GM18517 (cell line): ENCODE measurements around the gene RBPJL.

ENCODE experiments used
- ATAC-seq: cut with Tn5 transposase; IDR thresholded peaks from one replicate; pipeline ENCODE4 v1.9.1; 2021; ENCODE audit warnings: mild to moderate bottlenecking, moderate library complexity; ENCODE audit not compliant: unreplicated experiment

RBPJL gene

DNA sequence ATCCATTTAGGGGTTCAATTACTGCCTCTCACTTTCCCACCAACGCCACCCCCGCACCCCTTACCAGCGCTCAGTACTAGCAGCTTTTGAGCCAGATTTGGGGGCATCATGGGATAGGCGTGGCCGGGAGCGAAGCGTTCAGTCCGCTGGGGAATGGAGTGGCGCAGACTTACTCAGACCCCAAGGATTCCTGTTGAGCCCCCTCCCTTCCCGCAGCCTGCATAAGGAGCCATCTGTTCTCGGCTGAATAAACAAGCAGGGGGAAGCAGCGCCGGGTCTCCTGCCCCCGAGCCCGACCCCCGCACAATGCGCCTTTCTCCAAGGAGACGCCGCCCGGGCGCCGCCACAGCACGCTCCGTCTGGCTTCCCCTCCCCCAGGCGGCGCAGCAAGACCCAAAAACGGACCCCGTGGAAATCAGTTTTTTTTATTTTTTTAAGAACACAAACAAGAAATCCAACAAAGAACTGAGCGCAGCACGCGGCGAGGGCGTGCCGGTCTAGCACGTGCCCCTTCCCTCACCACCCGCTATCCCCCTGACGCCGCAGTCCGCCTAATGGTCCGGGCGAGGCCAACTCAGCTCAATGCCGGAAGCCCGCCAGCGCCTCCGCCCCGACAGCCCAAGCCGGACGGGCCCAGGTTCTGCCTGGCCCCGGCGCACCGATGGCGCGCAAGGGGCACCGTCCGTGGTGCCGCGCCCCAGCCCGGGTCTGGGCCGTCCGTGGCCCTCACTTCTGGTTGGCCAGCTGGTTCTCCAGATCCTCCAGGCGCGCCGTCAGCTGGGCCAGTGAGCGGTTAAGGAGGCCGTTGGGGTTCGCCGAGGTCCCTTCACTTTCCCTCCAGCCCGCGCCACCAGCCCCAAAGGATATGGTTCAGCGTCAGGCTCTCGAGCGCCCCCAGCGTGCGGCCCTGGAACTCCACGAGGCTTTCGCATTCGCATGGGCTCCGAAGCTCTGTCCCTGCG lies 13.3 kb upstream of the RBPJL start:
- no peak for ATAC-seq

DNA sequence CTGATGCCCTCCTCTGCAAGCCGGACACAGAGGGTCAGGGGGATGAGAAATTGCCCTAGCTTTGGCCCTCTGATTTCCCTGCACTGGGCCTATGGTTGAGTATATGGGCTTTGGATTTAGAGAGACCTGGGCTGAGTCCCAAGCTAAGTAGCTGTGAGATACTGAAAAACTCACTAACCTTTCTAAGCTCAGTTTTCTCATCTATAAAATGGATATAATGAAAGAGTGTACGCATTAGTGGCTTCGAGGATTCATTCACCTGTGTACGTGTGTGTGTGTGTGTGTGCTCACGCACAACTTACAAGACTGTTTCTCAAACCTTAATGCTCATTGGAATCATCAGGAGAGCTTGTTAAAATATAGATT lies 12.7 kb upstream of the RBPJL start:
- ATAC-seq, result no peak

DNA sequence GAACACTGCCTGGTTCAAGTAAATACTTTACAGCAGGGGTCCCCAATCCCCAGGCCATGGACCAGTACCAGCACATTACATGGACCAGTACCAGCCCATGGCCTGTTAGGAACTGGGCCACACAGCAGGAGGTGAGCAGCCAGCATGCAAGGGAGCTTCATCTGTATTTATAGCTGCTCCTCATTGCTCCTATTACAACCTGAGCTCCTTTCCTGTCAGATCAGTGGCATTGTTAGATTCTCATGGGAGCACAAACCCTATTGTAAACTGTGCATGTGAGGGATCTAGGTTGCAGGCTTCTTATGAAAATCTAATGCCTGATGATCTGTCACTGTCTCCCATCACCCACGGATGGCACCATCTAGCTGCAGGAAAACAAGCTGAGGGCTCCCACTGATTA lies 12.0 kb upstream of the RBPJL start:
- ATAC-seq, result no peak

DNA sequence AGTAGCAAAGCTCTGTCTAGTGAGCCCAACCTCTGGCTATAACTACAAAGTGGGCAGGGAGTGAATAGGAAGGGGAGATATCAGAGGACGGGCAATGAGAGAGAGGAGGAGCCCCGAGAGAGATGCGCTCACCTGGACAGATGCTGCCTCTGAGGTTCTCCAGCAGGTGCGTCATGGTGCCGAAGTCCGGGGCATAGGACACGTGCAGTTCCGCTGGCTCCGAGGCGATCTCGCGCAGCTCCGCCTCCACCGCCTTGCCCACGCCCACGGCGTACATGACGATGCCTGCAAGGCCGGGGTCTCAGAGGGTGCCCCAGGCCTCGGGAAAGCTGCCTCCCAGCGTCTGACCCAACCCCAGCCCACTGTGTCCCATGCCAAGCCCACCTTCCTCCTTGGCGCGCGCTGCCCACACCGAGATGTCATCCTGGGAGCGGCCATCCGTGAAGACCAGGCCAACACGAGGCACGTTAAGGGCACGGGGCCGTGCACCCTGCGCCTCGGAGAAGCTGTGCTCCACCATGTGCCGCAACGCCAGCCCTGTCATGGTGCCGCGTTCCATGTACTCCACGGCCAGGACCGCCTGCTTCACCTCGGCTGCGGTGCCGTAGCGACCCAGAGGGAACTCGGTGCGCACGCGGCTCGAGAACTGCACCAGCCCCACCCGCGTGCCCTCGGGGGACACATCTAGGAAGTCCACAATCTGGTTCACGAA lies 8.7 kb upstream of the RBPJL start:
- no peak for ATAC-seq

DNA sequence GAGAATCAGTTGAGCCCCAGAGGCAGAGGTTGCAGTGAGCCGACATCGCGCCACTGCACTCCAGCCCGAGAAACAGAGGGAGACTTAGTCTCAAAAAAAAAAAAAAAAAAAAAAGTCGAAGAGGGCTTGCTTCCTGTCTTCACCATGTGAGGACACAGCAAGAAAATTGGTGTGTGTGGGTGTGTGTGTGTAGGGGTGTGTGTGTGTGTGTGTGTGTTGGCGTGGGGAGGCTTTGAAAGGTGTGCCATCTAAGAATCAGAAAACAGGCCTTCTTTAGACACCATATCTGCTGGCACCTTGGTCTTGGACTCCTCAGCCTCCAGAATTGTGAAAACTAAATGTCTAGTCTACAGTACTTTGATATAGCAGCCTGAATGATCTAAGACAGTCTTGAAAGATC lies 6.9 kb upstream of the RBPJL start:
- ATAC-seq, result no peak

DNA sequence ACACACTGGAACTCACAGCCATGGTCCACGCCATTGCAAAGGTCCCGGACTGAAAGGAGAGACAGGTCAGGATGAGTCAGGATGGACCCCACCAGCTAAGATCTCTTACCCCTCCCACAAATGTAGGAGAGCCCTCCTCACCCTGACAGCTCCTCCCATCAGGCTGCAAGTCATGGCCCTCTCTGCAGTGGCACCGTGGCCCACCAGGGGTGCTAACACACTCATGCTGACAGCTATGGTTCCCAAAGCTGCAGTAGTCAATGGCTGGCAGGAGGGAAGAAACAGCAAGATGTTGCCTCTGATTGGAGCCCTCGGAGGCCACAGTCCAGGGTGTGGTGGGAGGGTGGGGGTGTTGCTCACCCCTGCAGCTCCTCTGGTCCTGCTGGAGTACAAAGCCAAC lies 5.7 kb upstream of the RBPJL start:
- ATAC-seq, result no peak

DNA sequence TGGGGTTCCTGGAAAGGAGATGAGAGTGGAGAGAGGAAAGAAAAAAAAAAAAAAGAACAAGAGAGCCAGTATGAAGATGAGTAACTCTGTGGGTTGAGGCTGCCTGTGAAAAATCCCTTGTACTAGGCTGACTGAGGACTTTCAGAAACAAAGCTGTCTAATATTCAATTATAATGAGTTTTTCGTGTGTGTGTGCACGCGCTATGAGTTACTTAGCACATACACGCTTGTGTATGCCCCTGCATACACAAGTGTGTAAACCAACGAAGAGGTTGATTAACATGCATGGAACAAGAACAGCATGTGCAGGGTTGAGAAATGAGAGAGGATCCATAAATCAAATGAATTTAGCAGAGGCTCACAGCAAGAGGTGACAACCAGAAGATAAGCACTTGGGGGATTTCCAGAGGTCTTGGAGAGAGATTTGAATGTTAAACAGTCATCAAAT lies 4.8 kb upstream of the RBPJL start:
- ATAC-seq, result no peak

DNA sequence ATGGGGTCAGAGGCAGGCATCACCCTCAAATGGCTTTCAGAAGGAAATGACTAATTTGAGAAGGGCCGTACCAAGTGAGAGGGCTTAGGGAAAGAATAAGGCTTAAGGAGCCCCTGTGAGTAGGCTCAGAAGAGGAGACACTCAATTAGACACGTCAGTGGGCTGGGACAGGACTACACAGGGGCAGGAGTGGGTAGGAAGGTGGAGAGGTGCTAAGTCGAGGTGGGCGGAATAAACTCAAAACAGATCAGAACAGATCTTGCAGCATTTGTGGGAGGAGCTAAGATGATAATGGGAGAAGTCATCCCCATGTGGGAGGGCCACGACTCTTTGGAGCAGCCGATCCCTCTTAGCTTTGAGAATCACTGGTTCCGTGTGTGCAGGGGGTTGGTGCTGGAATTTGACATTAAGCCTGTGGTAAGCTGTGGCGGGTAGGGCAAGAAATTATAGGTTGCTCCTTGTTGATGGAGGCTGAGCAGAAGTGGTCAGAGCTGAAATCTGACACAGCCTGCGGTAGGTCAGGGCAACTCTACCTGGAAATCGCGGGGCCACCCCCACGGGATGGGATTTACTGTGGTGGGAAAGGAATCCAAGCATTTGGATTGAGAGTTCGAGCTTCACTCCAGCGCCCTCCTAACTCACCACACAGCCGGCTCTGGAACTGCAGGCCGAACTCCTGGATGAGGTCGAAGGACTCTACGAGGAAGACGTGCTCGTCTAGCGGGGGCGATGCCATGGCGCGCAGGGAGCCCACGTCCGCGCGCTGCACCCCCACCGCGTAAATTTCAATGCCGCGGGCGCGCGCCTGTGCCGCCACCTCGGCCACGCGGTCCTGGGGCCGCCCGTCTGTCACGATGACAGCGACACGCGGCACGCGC lies 2.8 kb upstream of the RBPJL start:
- ATAC-seq, result no peak

DNA sequence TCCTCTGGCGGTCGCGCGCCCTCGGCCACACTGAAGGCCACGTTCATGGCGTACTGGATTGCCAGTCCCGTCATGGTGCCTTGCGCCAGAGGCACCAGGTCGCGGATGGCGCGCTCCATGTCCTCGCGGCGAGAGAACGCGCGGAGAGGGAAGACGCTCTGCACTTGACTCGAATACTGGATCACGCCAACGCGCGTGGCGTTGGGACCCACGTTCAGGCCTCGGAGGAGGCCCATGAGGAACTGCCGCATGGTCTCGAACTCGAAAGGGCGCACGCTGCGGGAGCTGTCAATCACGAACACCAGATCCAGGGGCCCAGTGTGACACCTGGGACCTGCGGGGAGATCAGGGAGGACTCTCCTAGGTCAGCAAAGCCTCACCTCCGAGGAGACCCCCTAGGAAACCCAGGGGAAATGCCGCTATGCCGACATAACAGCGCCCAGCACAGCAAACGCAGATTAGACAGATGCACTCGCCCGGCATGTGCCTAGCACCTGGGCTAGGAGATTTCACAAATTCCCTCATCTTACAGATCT lies 2.1 kb upstream of the RBPJL start:
- no peak for ATAC-seq

DNA sequence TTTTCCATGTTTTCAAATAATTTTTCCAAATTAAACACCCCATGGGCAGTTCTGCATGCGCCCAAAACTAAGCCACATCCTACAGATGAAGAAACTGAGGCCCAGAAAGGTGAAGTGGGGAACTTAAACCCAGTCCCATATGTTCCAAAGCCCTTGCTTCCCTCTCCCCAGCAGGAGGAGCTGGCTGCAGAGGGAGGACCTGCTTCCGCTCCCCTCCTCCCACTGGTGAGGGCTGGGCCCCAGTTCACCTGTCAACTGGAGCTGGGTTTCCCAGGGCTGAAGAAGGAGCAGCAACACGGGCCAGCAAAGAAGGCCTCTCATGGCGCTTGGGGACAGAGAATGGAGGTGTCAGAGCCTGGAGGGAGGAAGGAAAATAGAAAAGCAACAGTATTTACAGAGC lies 1.4 kb upstream of the RBPJL start:
- ATAC-seq, result no peak

DNA sequence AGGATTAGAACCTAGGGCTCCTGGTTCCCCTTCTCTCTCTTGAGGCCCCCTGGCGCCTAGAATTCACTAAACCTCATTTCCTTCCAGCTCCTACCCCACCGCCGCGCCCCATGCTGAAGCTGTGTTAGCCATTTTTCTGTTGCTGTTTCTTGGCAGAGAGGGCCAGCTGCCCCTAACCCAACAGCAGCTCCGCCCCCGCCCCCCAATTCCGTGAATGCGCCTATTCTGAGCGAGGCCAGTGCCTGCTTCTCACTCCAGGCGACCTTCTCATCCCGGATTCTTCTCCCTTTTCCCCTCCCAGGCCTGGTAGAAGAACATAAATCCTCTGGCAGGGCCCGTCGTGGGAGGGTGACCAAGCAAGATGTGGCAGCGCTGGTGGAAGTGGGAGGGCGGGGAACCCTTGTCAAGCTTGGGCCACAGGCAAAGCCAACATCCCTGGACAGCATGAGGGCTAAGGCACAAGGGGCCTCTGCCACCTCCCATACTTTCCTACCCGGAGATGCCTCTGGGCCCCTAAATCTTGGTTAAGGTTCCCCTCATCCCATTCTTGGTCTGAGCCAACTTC lies 518 bp downstream of the RBPJL start:
- ATAC-seq, result no peak

DNA sequence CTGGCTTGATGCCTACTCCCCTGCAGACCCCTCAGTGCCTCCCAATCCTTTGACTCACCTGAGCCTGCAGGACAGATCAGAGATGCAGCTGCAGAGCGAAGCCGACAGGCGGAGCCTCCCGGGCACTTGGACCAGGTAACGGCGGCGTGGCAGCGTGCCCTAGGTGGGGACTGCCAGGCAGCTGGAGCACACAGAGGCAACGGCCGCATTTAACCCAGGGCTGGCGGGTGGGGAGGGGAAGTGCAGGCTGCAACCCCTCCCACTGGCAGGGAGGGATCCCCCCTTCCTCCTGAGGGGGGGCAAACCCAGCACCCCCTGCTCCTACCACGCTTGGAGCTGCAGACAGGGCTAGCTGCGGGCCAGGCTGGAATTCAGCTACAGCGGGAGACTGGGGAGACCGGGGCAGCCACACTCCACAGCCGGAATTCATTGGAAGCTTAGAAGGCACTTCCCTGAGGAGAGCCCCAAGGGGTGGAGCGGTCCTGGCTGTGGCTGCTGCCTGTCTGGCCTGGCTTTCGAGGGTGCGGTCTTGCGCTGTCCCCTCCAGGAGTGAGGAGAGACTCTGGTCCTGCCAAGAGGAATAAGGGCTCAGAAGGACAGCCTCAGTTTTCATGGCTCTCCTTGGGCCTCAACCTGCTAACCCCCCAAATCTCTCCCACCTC lies 1.6 kb downstream of the RBPJL start, which contains the start of gene MATN4:
Gene MATN4, minus strand, starts transcription at position 183 of the 662 bp plus-strand sequence. CDS start 2,717 bp downstream, outside the sequence.
- no peak for ATAC-seq

DNA sequence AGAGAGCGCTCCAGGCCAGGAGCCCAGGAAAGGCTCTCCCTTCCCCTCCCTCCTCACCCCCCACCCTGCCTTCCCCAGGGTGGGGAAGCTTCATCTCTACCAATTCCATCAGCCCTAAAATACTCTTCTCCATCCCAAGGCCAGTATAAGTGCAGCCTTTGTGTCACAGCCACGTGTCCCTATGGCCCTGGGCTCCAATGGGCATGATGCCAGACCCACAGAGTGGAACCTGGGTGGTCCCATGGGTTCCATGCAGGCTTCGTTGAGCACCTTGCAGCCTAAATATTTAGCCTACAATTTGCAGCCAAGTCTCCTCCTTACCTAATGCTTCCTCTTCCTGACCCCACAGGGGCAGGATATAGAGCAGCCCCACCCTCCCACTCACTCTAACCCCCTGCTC lies 2.4 kb downstream of the RBPJL start:
- no peak for ATAC-seq

DNA sequence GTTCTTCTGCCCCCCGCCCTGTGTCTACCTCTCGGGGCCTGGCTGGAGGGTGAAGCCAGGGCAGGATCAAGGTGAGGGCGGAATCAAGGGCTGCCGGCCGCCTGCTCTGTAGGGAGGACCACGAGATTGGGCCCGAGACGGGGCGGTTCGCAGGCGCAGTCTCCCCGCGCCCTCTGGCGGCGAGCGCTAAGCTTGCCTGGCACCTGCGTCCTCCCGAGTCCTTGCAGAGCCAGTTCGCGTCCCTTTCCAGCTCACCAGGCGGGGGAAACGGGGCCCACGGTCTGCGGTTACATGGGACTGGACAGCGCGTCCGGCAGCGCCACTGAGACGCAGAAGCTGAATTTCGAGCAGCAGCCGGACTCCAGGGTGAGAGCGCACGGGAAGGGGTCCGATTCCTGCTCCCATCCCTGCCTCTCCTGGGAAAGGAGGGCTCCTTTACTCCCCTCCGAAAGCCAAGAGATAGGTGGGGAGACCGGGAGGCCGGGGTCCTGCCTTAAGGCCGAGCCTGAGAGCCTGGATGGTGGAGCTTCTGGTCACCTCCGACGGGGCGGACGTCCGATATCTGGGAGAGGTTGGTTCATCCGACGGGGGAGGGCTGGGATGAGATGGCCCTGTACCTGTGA lies 5.1 kb downstream of the RBPJL start:
- ATAC-seq, result no peak

DNA sequence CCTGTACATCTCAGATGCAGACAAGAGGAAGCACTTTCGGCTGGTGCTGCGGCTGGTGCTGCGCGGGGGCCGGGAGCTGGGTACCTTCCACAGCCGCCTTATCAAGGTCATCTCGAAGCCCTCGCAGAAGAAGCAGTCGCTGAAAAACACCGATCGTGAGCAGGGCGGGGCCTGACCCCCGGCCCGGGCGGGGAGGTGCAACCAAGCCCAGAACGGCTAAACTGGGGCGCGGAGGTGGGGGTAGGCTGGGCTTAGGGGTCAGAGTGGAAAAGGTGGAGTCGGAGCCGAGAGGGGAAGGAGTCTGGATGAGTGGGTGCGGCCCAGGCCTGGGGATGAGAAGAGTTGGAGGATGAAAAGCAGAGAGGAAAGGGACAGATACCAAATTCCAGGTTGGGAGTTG lies 5.6 kb downstream of the RBPJL start:
- no peak for ATAC-seq

DNA sequence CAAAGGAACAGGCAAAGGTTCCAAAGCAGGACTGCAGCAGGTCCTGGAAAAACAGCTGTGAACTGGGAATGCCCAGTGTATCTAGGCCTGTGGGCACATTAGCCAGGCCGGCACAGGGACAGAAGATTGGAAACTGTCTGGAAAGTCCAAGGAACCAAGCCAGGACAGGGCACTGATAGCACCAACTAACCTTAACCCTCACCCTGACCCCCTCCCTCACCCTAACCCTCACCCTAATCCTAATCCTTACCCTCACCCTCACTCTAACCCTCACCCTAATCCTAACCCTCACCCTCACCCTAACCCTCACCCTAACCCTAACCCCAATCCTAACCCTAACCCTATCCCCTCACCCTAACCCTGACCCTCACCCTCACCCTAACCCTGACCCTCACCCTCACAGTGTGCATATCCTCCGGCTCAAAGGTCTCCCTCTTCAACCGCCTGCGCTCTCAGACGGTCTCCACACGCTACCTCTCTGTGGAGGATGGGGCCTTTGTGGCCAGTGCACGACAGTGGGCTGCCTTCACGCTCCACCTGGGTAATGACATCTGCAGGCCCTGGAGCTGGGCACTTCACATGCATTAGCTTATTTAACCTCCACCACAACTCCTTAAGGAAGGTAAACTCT lies 6.5 kb downstream of the RBPJL start:
- no peak for ATAC-seq

DNA sequence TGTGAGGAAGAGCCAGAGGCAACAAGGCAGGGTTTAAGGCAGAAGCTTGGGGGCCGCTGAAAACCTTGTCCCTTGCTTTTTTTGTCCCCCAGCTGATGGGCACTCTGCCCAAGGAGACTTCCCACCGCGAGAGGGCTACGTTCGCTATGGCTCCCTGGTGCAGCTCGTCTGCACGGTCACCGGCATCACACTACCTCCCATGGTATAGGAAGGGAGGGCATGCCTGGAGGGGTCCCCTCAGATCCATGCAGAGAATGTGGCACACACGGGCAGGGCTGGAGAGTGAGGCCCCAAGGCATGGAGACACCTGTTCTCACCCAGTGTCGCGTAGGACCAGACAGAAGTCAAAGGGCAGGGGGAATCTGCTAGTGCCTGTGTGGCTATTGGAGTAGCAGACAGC lies 7.3 kb downstream of the RBPJL start:
- ATAC-seq, result no peak

DNA sequence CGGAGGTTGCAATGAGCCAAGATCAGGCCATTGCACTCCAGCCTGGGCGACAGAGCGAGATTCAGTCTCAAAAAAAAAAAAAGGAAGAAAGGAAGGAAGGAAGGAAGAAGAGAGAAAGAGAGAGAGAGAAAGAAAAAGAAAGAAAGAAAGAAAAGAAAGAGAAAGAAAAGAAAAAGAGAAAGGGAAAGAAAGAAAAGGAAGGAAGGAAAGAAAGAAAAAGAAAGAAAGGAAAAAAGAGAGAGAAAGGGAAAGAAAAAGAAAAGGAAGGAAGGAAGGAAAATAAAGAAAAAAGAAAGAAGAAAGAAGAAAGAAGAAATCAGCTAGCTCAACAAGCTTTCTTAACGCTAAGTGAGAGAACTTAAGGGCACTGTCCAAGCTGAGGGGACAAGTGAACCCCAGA lies 9.0 kb downstream of the RBPJL start:
- no peak for ATAC-seq
